AG10803 (cell line): ENCODE data around the gene DDAH2.
A peak's percentile ranks its signal among the peaks of the same experiment; 100 is the strongest.

ENCODE experiments used
- DNase-seq: peaks from one replicate; pipeline ENCODE4 v3.0.0; 2010; ENCODE audit warnings: low read depth
- H3K4me3 ChIP-seq: 2 replicates; pipeline ENCODE4 v1.5.1; 2011; ENCODE audit warnings: mild to moderate bottlenecking, low read length, control low read depth
- CTCF ChIP-seq: conservative IDR thresholded peaks from 2 replicates; pipeline ENCODE4 v1.5.1; 2011; ENCODE audit warnings: mild to moderate bottlenecking, low read length, control low read depth, inconsistent platforms

The DDAH2 gene

DNA sequence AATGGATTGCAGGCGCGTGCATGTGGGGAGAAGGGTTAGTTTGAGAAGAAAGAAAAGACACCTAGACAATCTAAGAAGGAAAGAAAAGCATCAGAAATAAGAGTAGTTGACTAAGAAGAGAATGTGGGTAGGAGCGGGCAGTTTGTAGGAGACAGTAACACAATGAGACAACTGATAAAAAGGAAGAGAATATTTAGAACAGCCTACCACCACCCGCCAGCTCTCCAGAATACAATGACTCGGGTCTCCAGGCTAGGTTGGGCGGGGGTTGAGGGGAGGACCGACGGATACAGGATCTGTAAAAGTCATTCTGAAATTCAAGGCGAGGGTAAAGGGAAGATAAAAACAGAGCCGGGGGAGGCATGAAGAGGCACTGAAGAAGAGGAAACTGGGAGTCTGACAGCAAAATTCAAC is 26.7 kb downstream of the DDAH2 start:
- peak overlapping the region; percentile 93 for H3K4me3 ChIP-seq
- TF ChIP-seq CTCF = no peak

DNA sequence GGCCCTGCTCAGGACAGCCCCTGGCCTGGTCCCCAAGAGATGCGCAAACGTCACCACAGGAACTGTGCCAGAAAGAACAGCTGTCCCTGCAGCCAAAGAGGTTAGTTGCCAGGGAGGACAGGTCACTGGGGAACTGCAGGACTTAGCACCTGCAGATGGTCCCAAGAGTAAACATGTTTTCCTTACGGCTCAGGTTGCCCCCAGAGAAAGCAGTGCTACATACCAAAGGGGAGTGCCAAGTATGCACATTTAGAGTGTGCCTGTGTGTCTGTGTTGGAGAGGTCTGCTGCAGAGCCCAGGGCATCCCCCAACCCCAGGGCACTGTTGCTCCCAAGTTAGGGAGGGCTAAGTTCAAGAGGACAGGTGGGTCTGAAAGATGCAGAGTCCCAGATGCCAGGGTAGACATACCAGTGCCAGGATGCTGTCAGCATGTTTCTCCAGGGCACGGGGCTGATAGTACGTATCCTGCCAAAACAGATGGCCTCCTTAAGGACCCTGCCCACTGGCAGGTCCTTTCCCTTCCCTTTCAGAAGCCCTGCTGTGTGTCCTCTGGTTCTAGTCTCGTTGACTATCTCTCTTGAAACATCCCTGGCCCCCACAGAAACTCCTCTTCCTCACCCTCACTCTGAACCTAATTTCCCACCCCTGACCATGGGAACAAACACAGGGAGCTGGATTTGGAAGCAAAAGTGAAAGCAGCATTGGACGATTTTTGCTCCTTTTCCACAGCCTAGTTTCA is 27.3 kb downstream of the DDAH2 start:
- no peak for TF ChIP-seq CTCF
- no peak for DNase-seq
- peak overlapping the region; percentile 93 for H3K4me3 ChIP-seq

More for the DNA sequence above, 26.7 kb downstream of the DDAH2 start:
- DNase-seq = peak; percentile 19

DNA sequence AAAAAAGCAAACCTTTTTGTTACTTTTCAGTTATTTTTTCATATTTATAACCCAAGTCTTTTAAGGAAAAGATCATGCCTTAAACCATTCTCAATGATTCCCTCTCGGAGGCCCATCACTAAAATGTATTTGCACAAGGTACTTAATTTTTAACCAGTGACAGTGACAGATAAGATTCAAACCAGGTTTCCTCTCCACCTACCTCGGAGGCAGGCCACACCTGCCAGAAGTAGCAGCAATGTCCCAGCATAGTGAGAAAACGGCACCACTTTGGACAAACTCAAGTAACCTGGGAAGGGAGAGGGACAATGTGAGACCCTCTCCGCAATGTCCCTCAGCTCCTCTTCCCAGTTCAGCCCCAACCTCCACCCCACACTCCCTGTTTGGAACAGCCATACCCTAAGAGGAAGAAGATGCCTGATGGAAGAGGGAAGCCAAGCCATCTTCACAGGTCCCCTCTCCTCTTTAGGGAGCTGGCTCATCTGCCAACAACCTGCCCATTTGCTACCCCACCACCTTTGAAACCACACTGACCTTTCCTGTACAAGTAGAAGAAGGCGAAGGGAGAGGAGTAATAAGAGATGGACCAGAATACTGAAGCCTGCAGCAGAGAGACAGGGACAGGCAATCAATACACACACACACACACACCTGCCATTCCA is 28.2 kb downstream of the DDAH2 start:
- no peak for TF ChIP-seq CTCF
- peak overlapping the region; percentile 15; the same call in 1 of the 2 replicates for H3K4me3 ChIP-seq
- no peak for DNase-seq

DNA sequence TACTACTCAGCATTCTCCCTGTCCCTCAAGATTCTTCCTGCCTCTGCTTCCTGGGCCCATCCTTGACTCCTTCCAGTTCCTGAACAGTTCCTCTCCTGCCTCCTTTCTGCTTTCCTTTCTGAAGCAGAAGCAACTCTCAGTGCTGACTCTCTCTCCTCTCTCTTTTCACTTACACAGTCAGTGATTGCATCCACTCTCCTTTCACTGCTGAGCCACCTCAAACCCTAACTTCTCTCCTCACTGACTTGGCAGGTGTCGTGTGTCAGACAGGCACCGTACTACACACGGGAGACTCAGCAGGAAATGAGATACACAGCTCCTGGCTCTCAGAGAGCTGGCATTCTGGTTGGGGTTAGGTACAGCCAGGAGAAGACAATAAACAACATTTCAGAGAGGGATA is 31.5 kb downstream of the DDAH2 start:
- no peak for DNase-seq
- no peak overlapping the region for H3K4me3 ChIP-seq
- TF ChIP-seq CTCF = no peak

- TF ChIP-seq CTCF = no peak
- DNase-seq = no peak
Measured at GRCh38 chr6:31693535-31693934, 35.6 kb downstream of the DDAH2 start.

GRCh38 chr6:31692886-31693285 is 36.2 kb downstream of the DDAH2 start:
- no peak for DNase-seq
- no peak overlapping the region for H3K4me3 ChIP-seq
- TF ChIP-seq CTCF = no peak

More at GRCh38 chr6:31693535-31693934, 35.6 kb downstream of the DDAH2 start:
- H3K4me3 ChIP-seq = no peak overlapping the region

- TF ChIP-seq CTCF = no peak
- no peak overlapping the region for H3K4me3 ChIP-seq
- no peak for DNase-seq
Measured at GRCh38 chr6:31692353-31692752, 36.7 kb downstream of the DDAH2 start.
